Keratinocyte (primary cell): ENCODE data around the gene ZSWIM9. TPM values are rescaled to one million over a fixed set of nuclear protein-coding genes. Genes with fewer than 3 reads are reported as not detected.

ENCODE experiments used
- DNase-seq: peaks from one replicate; pipeline ENCODE4 v3.0.0-alpha.2; 2011; ENCODE audit warnings: low read depth, missing footprints, low spot score
- FAIRE-seq: peaks from 2 replicates; lab custom pipeline; 2011; peaks lifted over from hg19 to GRCh38; lab: Jason Lieb, UNC
- H2AFZ ChIP-seq: 2 replicates; pipeline ENCODE4 v1.6.0; 2012; ENCODE audit warnings: low read length, control low read depth, inconsistent platforms; ENCODE audit not compliant: control insufficient read depth
- H3K27ac ChIP-seq: 2 replicates; pipeline ENCODE4 v1.5.1; 2011; ENCODE audit warnings: low read length; ENCODE audit not compliant: control insufficient read depth, insufficient read depth
- H3K27me3 ChIP-seq: 3 replicates; pipeline ENCODE4 v1.6.0; 2011; ENCODE audit warnings: low read length; ENCODE audit not compliant: control insufficient read depth, insufficient read depth; ENCODE audit errors: extremely low read depth
- H3K36me3 ChIP-seq, 2 experiments: 2 replicates in 1 of 2; 3 replicates in 1 of 2; pipeline ENCODE4 v1.5.1; 2011; ENCODE audit warnings: low read length in 2 of 2, mild to moderate bottlenecking in 1 of 2; ENCODE audit not compliant: control insufficient read depth in 2 of 2, insufficient read depth in 2 of 2; ENCODE audit errors: extremely low read depth in 1 of 2
- H3K4me1 ChIP-seq: 3 replicates; pipeline ENCODE4 v1.5.1; 2011; ENCODE audit warnings: low read length; ENCODE audit not compliant: control insufficient read depth, insufficient read depth; ENCODE audit errors: extremely low read depth
- H3K4me2 ChIP-seq: 3 replicates; pipeline ENCODE4 v1.6.0; 2011; ENCODE audit warnings: low read depth, low read length; ENCODE audit not compliant: control insufficient read depth, insufficient read depth; ENCODE audit errors: extremely low read depth
- H3K4me3 ChIP-seq, 3 experiments: fragments of 200-600 bp in 1 of 3; sonication (generic) in 1 of 3; 2 replicates in 2 of 3; 3 replicates in 1 of 3; pipeline ENCODE4 v1.5.1; 2011 to 2016; ENCODE audit warnings: low read length in 3 of 3, mild to moderate bottlenecking in 3 of 3, control low read depth in 2 of 3, inconsistent platforms in 1 of 3, low read depth in 1 of 3, mixed read lengths in 1 of 3, mixed run types in 1 of 3, moderate library complexity in 1 of 3; ENCODE audit not compliant: control insufficient read depth in 2 of 3, insufficient read depth in 2 of 3; ENCODE audit errors: extremely low read depth in 1 of 3
- H3K79me2 ChIP-seq: 2 replicates; pipeline ENCODE4 v1.6.0; 2012; ENCODE audit warnings: low read length; ENCODE audit not compliant: control insufficient read depth, insufficient read depth
- H3K9ac ChIP-seq: 3 replicates; pipeline ENCODE4 v1.6.0; 2011; ENCODE audit warnings: low read length; ENCODE audit not compliant: control insufficient read depth, insufficient read depth; ENCODE audit errors: extremely low read depth
- H3K9me1 ChIP-seq: 3 replicates; pipeline ENCODE4 v1.6.0; 2011; ENCODE audit warnings: low read length; ENCODE audit not compliant: control insufficient read depth, insufficient read depth; ENCODE audit errors: extremely low read depth
- H3K9me3 ChIP-seq: 2 replicates; pipeline ENCODE4 v1.5.1; 2012; ENCODE audit warnings: low read depth, low read length; ENCODE audit not compliant: control insufficient read depth
- H4K20me1 ChIP-seq: 3 replicates; pipeline ENCODE4 v1.6.0; 2011; ENCODE audit warnings: low read length; ENCODE audit not compliant: control insufficient read depth, insufficient read depth; ENCODE audit errors: extremely low read depth
- CTCF ChIP-seq, 3 experiments: IDR thresholded peaks in 1 of 3; conservative IDR thresholded peaks in 1 of 3; optimal IDR thresholded peaks in 1 of 3; 2 replicates in 2 of 3; 3 replicates in 1 of 3; pipeline versions ENCODE3 to v1.5.1; 2011; ENCODE audit warnings: low read length in 3 of 3, mild to moderate bottlenecking in 3 of 3, moderate library complexity in 2 of 3, control low read depth in 1 of 3, inconsistent platforms in 1 of 3; ENCODE audit not compliant: insufficient read depth in 2 of 3; ENCODE audit errors: extremely low read depth in 1 of 3
- EZH2 ChIP-seq: IDR thresholded peaks from one replicate; pipeline ENCODE4 v1.6.1; 2012; ENCODE audit warnings: inconsistent platforms, mild to moderate bottlenecking, low read length, moderate library complexity
- dilution Hi-C: fragments of 300-500 bp; cut with MboI; formaldehyde crosslinking; loops from one replicate; pipeline ENCODE4 v1.7.0; 2020; ENCODE audit warnings: low sequenced_read_pairs; ENCODE audit not compliant: extremely low pct_ligation_motif_present
- polyA plus RNA-seq, 5 experiments: library from polyadenylated mRNA; depleted of rRNA in 3 of 5; stranded (reverse) in 3 of 5; stranded (forward) in 1 of 5; unstranded in 1 of 5; fragments of >200 nt; gene quantifications; 1 replicate in 1 of 5; 2 replicates in 3 of 5; 3 replicates in 1 of 5; pipeline versions ENCODE4 v1.2.1 to v1.2.3, GENCODE V29; 2011 to 2012; ENCODE audit warnings: missing spikeins in 2 of 5, low read depth in 1 of 5, low replicate concordance in 1 of 5

The ZSWIM9 gene
- polyA plus RNA-seq, 1 donor (not counting 4 experiments of a cell fraction or from before 2014, with no cell fraction given) = 0.46 TPM

DNA sequence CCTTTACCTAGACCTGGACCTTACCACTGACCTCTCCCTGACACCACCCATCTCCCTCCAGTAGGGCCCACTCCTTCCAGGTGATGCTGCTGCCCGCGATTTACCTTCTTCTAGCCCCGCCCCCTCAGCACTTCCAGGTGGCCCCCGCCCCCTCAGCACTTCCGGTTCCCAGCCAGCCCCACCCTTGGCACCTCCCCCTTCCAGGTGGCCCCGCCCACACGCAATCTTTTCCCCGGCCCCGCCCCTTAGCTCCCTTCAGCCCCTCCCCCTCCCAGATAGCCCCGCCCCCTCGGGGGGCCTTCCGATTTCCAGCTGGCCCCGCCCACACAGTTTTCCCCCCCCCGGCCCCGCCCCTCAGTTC lies 922 bp upstream of the ZSWIM9 start:
- Histone ChIP-seq H3K79me2 (peaks cover 38% of the 10 kb centered on the region), H3K27me3 (no peaks in the 10 kb centered on the region), H3K4me1 (peaks cover 12% of the 10 kb centered on the region), H3K36me3 (peaks cover 3 to 8% of the 10 kb centered on the region in 2 experiments), H3K9me1 (no peaks in the 10 kb centered on the region), H3K27ac (peak overlapping the region; percentile 14), H4K20me1 (no peaks in the 10 kb centered on the region), H3K9me3 (no peaks in the 10 kb centered on the region), H2AFZ (peak overlapping the region; percentile 97), H3K9ac (peak overlapping the region; percentile 89), H3K4me2 (peak overlapping the region; percentile 84), H3K4me3 (peak overlapping the region; percentile 84 to 96 (median 92))
- DNase-seq (peak; percentile 48), FAIRE-seq (no peak)
- TF ChIP-seq EZH2 = no peak
- TF ChIP-seq CTCF (optimal IDR thresholded peaks at IDR 0.05 in 1 of 3, IDR thresholded peaks at IDR 0.05 in 1 of 3, conservative IDR thresholded peaks at IDR 0.05 in 1 of 3; ENCODE audit: extremely low read depth in 1 of 3, insufficient read depth in 2 of 3, low read length in 3 of 3) = no peak
- dilution Hi-C loops = no loop called here

- peak overlapping the region; percentile 89 for H2AFZ ChIP-seq
- H4K20me1 ChIP-seq = no peaks in the 10 kb centered on the region
- FAIRE-seq (no peak), DNase-seq (no peak)
- peaks cover 3 to 8% of the 10 kb centered on the region in 2 experiments for H3K36me3 ChIP-seq
- TF ChIP-seq EZH2 = no peak
- no peak for TF ChIP-seq CTCF (optimal IDR thresholded peaks at IDR 0.05 in 1 of 3, IDR thresholded peaks at IDR 0.05 in 1 of 3, conservative IDR thresholded peaks at IDR 0.05 in 1 of 3; ENCODE audit: extremely low read depth in 1 of 3, insufficient read depth in 2 of 3, low read length in 3 of 3)
- H3K27me3 ChIP-seq = no peaks in the 10 kb centered on the region
- H3K9me1 ChIP-seq = no peaks in the 10 kb centered on the region
- H3K9me3 ChIP-seq = no peaks in the 10 kb centered on the region
- peaks cover 12% of the 10 kb centered on the region for H3K4me1 ChIP-seq
- H3K4me2 ChIP-seq = peak overlapping the region; percentile 100
- peak overlapping the region; percentile 89 for H3K9ac ChIP-seq
- peaks cover 37% of the 10 kb centered on the region for H3K79me2 ChIP-seq
- peak overlapping the region; percentile 64 for H3K27ac ChIP-seq
- H3K4me3 ChIP-seq = peak overlapping the region; percentile 84 to 96 (median 92)
- dilution Hi-C loops = no loop called here
These were observed 402 bp downstream of the ZSWIM9 start for GRCh38 chr19:48170817-48171347.
